ENCODE data around the gene PRPF19. TPM values are rescaled to one million over a fixed set of nuclear protein-coding genes. Genes with fewer than 3 reads are reported as not detected.

The PRPF19 gene
- total RNA-seq, 1 experiment from 2014 or later, result 160 TPM

DNA sequence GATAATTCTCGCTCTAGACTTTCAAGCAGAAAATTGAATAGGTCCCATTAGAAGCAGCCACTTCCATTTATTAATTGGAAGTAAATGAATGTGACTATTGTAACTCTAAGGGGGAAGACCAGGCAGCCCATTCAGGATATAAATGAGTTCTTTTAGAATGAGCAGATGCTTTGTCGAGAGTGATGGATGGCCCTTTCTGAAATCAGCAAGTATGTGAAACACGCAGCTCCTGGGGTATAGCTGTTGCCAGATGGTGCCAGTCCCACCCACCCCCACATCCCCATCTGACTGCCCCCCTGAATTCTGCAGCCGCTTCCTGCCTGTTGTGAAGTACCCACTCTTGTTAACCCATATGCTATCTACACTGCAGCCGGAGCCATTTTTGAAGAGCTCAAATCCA is 41.9 kb upstream of the PRPF19 start:
- ChIA-PET CTCF (no interaction called here), POLR2A (ENCODE audit: unreplicated experiment) (interaction anchor here (0.6 kb wide), 1 partner anchor 42 kb away, joined by 4 read pairs; no protein-coding TSS in a partner anchor)
- Histone ChIP-seq H3K79me2 (ENCODE audit: low read depth) (no peaks in the 10 kb centered on the region), H3K4me3 (no peak overlapping the region), H3K4me2 (no peak overlapping the region), H3F3A (ENCODE audit: insufficient read depth, low read depth) (peaks cover 10% of the 10 kb centered on the region; the same call in 1 of the 2 replicates), H3K9me2 (ENCODE audit: insufficient read depth) (no peaks in the 10 kb centered on the region), H4K20me1 (ENCODE audit: insufficient read depth) (no peaks in the 10 kb centered on the region), H3K4me1 (replicated peaks; ENCODE audit: insufficient read depth) (peaks cover 6% of the 10 kb centered on the region), H3K9me3 (ENCODE audit: insufficient read depth, low read depth) (no peaks in the 10 kb centered on the region), H3K27me3 (ENCODE audit: insufficient read depth, low read depth) (no peaks in the 10 kb centered on the region), H3K36me3 (ENCODE audit: low read depth) (no peaks in the 10 kb centered on the region), H3K27ac (no peak overlapping the region), H2AFZ (no peak overlapping the region)
- BruUV-seq (replicated peaks), result no TSS peak
- no peak for TF ChIP-seq EZH2 (IDR thresholded peaks at IDR 0.05; ENCODE audit: low read depth)
- TF ChIP-seq, protein P1, sequence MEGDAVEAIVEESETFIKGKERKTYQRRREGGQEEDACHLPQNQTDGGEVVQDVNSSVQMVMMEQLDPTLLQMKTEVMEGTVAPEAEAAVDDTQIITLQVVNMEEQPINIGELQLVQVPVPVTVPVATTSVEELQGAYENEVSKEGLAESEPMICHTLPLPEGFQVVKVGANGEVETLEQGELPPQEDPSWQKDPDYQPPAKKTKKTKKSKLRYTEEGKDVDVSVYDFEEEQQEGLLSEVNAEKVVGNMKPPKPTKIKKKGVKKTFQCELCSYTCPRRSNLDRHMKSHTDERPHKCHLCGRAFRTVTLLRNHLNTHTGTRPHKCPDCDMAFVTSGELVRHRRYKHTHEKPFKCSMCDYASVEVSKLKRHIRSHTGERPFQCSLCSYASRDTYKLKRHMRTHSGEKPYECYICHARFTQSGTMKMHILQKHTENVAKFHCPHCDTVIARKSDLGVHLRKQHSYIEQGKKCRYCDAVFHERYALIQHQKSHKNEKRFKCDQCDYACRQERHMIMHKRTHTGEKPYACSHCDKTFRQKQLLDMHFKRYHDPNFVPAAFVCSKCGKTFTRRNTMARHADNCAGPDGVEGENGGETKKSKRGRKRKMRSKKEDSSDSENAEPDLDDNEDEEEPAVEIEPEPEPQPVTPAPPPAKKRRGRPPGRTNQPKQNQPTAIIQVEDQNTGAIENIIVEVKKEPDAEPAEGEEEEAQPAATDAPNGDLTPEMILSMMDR (conservative IDR thresholded peaks at IDR 0.05), result no peak
- intact Hi-C loops (cut with micrococcal nuclease; ENCODE audit: unreplicated experiment), result no loop called here
- no peak for DNase-seq

DNA sequence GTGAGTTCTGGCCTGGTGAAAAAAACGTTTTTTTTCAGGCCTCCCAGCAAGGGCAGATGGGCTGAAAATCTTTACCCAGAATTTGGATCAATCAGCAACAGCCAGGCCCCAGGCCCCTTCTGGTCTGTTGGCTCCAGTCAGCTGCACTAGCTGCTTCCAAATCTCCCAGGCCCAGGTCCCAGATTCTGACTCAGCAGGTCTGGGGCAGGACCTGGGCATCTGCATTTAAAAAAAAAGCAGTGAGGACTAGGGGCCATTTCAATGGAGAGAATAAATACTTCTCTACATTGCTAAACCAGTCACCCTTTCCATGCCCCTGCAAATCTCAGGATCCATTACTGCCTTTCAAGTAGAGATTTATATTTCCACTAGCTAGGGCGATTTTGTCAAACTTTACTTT is 41.3 kb upstream of the PRPF19 start:
- Histone ChIP-seq H3K9me2 (ENCODE audit: insufficient read depth) (no peaks in the 10 kb centered on the region), H3K27ac (no peak overlapping the region), H2AFZ (no peak overlapping the region), H3K36me3 (ENCODE audit: low read depth) (no peaks in the 10 kb centered on the region), H3K4me2 (no peak overlapping the region), H3K4me3 (no peak overlapping the region), H3K9me3 (ENCODE audit: insufficient read depth, low read depth) (no peaks in the 10 kb centered on the region), H3F3A (ENCODE audit: insufficient read depth, low read depth) (peaks cover 16% of the 10 kb centered on the region), H3K27me3 (ENCODE audit: insufficient read depth, low read depth) (no peaks in the 10 kb centered on the region), H3K4me1 (replicated peaks; ENCODE audit: insufficient read depth) (peaks cover 12% of the 10 kb centered on the region), H4K20me1 (ENCODE audit: insufficient read depth) (no peaks in the 10 kb centered on the region), H3K79me2 (ENCODE audit: low read depth) (no peaks in the 10 kb centered on the region)
- POLR2A ChIA-PET (ENCODE audit: unreplicated experiment), result interaction anchor here (0.6 kb wide), 1 partner anchor 42 kb away, joined by 4 read pairs; no protein-coding TSS in a partner anchor
- BruUV-seq (replicated peaks), result no TSS peak
- CTCF ChIA-PET, result no interaction called here
- no peak for TF ChIP-seq EZH2 (IDR thresholded peaks at IDR 0.05; ENCODE audit: low read depth)
- TF ChIP-seq, protein P1 (conservative IDR thresholded peaks at IDR 0.05), result no peak
- no peak for DNase-seq
- intact Hi-C loops (cut with micrococcal nuclease; ENCODE audit: unreplicated experiment), result no loop called here

GRCh38 chr11:60946601-60947264 is 40.3 kb upstream of the PRPF19 start:
- no peak overlapping the region for H3K27ac ChIP-seq
- H3K4me3 ChIP-seq, result no peak overlapping the region
- DNase-seq, result no peak
- no peak overlapping the region for H2AFZ ChIP-seq
- intact Hi-C loops (cut with micrococcal nuclease; ENCODE audit: unreplicated experiment), result no loop called here
- no peaks in the 10 kb centered on the region for H3K9me2 ChIP-seq (ENCODE audit: insufficient read depth)
- no peaks in the 10 kb centered on the region for H4K20me1 ChIP-seq (ENCODE audit: insufficient read depth)
- H3K9me3 ChIP-seq (ENCODE audit: insufficient read depth, low read depth), result no peaks in the 10 kb centered on the region
- BruUV-seq (replicated peaks), result no TSS peak
- H3K4me1 ChIP-seq (replicated peaks; ENCODE audit: insufficient read depth), result peaks cover 21% of the 10 kb centered on the region
- ChIA-PET POLR2A (ENCODE audit: unreplicated experiment) (no interaction called here), CTCF (no interaction called here)
- no peaks in the 10 kb centered on the region for H3K79me2 ChIP-seq (ENCODE audit: low read depth)
- no peaks in the 10 kb centered on the region for H3K27me3 ChIP-seq (ENCODE audit: insufficient read depth, low read depth)
- H3K4me2 ChIP-seq, result no peak overlapping the region
- no peaks in the 10 kb centered on the region for H3K36me3 ChIP-seq (ENCODE audit: low read depth)
- H3F3A ChIP-seq (ENCODE audit: insufficient read depth, low read depth), result peaks cover 21% of the 10 kb centered on the region
- TF ChIP-seq, protein P1 (conservative IDR thresholded peaks at IDR 0.05), result no peak
- no peak for TF ChIP-seq EZH2 (IDR thresholded peaks at IDR 0.05; ENCODE audit: low read depth)

All from PC-9 (cell line).